ENCODE measurements around the gene AFF1. TPM values are rescaled to one million over a fixed set of nuclear protein-coding genes. Genes with fewer than 3 reads are reported as not detected.
"Not testable (repeated sequence)": the region's sequence is repeated elsewhere in the genome, so short reads cannot be mapped to it uniquely, and the experiment has no call there.

Gene AFF1
- polyA plus RNA-seq, 10 donors = 15.5 to 31.3 (median 22.0) TPM

GRCh38 chr4:87031920-87032319, 97.1 kb downstream of the AFF1 start:
- DNase-seq = no peak

GRCh38 chr4:87032884-87033533, 98.2 kb downstream of the AFF1 start:
- DNase-seq = no peak

- DNase-seq = no peak
Measured at GRCh38 chr4:87033902-87034301, 99.1 kb downstream of the AFF1 start.

GRCh38 chr4:87034527-87034926, 99.7 kb downstream of the AFF1 start:
- no peak for DNase-seq

- DNase-seq = no peak
Measured at GRCh38 chr4:87035881-87036509, 101.2 kb downstream of the AFF1 start.

- DNase-seq = no peak
Measured at GRCh38 chr4:87036713-87037112, 101.9 kb downstream of the AFF1 start.

- DNase-seq = not testable (repeated sequence)
Measured at GRCh38 chr4:87037171-87037570, 102.4 kb downstream of the AFF1 start.

GRCh38 chr4:87037671-87038334, 103.0 kb downstream of the AFF1 start:
- DNase-seq = no peak

GRCh38 chr4:87038837-87039615, 104.2 kb downstream of the AFF1 start:
- peak; percentile 56 to 77 (median 61) for DNase-seq

- peak in 1 of 3 donors; percentile 58 for DNase-seq
Measured at GRCh38 chr4:87041141-87041540, 106.3 kb downstream of the AFF1 start.

GRCh38 chr4:87042221-87042620, 107.4 kb downstream of the AFF1 start:
- no peak for DNase-seq

GRCh38 chr4:87042986-87043820, 108.4 kb downstream of the AFF1 start:
- no peak for DNase-seq

GRCh38 chr4:87044511-87045233, 109.9 kb downstream of the AFF1 start:
- DNase-seq = no peak

GRCh38 chr4:87045234-87045558, 110.4 kb downstream of the AFF1 start:
- DNase-seq = peak in 1 of 3 donors; percentile 43

GRCh38 chr4:87045659-87046058, 110.8 kb downstream of the AFF1 start:
- DNase-seq = peak in 1 of 3 donors; percentile 48

GRCh38 chr4:87046121-87046551, 111.3 kb downstream of the AFF1 start:
- DNase-seq = no peak

GRCh38 chr4:87047281-87047798, 112.5 kb downstream of the AFF1 start:
- no peak for DNase-seq

GRCh38 chr4:87049508-87049907, 114.7 kb downstream of the AFF1 start:
- no peak for DNase-seq

GRCh38 chr4:87050596-87050995, 115.8 kb downstream of the AFF1 start:
- no peak for DNase-seq

GRCh38 chr4:87051121-87051713, 116.4 kb downstream of the AFF1 start:
- DNase-seq = no peak
